ENCODE data around the gene NUCB1.

NUCB1 gene

DNA sequence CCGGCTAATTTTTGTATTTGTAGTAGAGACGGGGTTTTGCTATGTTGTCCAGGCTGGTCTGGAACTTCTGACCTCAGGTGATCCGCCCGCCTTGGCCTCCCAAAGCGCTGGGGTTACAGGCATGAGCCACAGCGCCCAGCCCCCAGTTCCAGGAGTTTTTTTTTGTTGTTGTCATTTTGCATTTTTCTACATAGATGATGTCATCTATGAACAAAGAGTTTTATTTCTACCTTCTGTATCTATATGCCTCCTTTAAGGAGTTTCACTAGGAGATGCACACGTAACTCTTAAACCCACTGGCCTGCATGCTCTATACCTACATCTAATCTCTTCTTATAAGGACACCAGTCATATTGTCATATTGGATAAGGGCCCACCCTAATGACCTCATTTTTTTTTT is 38.1 kb downstream of the NUCB1 start:
- DNase-seq, result no peak

DNA sequence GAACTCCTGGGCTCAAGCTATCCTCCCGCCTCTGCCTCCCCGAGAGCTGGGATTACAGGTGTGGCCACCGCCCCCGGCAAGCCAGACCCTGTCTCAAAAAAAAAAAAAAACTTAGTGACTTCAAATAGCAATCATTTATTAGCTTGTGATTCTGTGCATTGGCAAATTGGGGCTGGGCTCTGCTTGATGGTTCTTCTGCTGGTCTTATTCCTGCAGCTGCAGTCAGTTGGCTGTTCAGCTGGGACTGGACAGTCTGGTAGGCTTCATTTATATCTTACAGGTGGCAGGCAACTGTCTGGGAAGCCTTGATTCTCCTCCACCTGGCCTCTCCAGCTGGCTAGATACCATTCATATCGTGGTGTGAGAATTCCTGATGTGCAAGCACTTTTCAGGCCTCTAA is 40.8 kb downstream of the NUCB1 start:
- DNase-seq, result no peak

DNA sequence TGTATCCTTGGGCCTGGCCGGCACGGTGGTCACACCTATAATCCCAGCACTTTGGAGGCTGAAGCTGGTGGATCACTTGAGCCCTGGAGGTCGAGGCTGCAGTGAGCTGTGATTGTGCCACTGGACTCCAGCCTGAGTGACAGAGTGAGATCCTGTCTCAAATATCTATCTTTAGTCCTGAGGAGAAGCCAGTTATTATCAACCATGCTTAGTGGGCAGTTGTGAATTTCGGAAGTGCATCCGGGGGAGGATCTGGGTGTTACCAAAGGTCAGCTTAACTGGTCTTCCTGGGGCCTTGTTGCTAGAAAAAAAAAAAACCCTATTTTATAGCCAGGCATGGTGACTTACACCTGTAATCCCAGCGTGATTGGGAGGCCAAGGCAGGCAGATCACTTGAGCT is 43.0 kb downstream of the NUCB1 start:
- no peak for DNase-seq

DNA sequence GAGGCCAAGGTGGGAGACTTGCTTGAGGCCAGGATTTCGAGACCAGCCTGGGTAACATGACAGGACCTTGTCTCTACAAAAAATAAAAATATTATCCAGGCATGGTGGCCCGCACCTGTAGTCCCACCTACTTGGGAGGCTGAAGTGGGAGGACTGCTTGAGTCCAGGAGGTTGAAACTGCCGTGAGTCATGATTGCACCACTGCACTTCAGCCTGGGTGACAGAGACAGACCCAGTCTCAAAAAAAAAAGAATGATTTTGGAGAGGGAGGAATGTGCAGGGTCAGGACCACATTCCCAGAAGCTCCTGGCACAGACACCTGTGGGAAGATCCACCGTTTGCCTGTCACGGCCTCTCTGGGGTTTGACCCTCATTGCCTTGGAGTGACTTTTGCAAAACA is 45.3 kb downstream of the NUCB1 start:
- DNase-seq, result no peak

DNA sequence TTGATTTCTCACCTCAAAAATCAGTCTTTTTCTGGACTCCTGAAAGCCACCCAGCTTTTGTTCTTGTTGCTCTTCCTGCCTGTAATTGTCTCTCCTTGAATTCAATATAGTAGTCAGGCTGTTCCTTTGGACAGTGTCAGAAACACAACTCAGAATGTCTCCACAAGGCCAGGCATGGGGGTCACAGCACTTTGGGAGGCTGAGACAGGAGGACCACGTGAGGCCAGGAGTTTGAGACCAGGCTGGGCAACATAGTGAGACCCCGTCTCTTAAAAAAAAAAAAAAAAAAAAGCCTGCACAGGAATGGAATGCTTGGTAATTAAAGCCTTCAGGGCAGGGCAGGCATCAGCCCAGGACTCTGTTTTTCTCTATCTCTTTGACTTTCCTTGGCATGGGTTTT is 45.7 kb downstream of the NUCB1 start:
- no peak for DNase-seq

DNA sequence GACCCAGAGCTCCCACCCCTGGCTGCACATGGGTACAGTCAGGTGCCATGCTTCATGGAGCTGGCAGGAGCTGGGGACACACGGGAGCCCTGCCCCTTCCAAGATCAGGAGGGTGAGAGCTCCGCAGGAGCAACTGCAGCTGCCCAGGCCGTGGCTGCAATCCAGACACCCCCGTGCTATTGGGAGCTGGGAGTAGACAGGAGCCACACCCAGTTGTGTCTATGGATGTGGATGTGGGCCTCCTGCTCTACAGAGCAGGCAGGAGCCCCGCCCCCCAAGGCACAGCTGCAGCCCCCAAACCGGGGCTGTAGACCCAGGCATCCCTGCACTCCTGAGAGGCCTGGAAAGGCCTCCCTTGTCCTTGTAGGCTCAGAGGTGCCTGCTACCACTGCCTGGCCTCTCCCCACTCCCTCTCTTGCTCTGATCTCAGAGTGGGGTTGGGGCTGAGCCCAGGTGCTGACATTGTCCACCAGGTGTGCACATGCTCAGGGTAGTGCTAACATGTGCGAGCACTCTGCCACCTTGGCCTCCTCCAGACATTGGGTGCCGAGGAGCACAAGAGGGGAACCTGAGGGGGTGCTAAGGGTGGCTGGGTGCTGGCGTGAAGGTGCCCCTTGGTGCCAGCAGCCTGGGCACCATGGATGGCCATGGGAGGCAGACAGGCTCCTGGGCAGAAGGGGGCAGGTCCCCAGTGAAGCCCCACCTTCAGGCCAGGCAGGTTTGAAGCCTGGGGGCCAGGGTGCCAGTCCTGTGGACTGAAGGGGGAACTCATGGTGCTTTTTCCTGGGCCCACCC is 46.5 kb downstream of the NUCB1 start:
- no peak for DNase-seq

DNA sequence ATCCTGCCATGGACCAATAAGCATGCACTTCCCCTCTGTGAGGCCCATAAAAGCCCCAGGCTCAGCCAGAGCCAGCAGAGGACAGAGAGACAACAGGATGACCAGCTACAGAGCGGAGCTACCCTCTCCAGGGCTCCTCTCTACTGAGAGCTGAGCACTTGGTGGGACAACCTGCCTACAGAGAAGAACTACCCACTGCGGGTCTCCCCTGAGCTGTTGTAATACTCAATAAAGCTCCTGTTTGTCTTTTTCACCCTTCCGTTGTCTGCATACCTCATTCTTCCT is 47.1 kb downstream of the NUCB1 start:
- no peak for DNase-seq

DNA sequence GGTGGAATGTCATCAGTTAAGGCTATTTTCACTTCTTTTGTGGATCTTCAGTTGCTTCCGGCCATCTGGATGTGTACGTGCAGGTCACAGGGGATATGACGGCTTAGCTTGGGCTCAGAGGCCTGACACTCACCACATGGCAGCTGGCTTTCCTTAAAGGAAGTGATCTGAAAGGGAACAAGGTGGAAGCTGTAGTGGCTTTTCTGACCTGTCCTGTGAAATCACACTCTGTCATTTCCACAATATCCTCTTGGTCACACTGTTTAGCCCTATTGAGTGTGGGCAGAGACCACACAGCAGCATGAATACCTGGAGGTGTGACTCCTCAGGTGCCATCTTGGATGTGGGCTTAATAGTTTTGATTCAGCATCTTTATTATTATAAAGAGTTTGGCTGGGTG is 50.0 kb downstream of the NUCB1 start:
- no peak for DNase-seq

DNA sequence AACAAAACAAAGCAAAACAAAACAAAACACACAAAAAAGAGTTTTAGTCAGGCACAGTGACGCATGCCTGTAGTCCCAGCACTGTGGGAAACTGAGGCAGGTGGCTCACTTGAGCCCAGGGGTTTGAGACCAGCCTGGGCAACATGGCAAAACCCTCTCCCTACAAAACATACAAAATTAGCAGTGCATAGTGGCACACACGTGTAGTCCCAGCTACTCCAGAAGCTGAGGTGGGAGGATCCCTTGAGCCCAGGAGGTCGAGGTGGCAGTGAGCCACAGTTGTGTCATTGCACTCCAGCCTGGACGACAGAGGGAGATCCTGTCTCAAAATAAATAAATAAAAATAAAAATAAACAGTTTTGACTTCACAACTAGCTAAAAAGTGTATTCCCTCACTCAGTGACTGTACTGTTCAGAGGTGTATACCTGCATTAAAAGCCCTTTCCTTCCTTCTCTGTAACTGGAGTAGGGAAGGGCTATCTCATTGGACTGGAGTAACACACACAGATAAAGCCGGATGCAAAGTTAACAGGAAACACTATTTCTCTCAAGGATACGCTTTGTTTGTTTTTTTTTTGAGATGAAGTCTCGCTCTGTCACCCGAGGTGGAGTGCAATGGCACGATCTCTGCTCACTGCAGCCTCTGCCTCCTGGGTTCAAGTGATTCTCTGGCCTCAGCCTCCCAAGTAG is 50.9 kb downstream of the NUCB1 start:
- no peak for DNase-seq

DNA sequence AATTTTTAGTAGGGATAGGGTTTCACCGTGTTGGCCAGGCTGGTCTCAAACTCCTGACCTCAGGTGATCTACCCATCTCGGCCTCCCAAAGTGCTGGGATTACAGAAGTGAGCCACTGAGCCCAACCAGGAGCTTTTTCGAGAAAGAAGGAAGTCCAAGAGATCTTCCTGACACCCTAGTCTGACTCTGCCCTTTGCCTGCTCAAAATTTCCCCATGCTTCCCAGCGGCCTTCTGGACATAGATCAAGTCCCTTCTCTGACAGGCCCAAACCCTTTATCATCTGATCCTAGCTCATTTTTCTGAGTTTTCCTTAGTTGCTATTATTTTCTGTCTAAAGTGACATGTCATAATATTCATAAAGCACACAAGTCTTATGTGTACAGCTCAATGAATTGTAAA is 53.0 kb downstream of the NUCB1 start:
- DNase-seq, result no peak

DNA sequence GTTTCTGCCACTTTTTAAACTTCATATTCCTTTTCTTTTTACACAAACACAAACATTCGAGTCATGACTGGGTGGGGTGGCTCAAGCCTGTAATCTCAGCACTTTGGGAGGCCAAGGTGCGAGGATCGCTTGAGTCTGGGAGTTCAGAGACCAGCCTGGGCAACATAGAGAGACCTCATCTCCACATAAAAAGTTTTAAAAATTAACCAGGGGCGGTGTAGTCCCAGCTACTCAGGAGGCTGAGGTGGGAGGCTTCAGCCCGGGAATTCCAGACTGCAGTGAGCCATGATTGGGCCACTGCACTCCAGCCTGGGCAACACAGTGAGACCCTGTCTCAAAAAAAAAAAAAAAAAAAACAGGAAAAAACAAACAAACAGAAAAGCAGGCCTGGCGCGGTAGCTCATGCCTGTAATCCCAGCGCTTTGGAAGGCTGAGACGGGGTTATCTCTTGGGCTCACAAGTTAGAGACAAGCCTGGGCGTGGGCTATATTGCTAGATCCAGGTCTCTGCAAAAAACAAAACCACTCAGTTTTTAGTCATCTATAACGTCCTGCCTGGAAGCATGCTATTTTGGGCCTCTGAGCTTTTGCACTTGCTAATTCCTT is 54.0 kb downstream of the NUCB1 start:
- no peak for DNase-seq

DNA sequence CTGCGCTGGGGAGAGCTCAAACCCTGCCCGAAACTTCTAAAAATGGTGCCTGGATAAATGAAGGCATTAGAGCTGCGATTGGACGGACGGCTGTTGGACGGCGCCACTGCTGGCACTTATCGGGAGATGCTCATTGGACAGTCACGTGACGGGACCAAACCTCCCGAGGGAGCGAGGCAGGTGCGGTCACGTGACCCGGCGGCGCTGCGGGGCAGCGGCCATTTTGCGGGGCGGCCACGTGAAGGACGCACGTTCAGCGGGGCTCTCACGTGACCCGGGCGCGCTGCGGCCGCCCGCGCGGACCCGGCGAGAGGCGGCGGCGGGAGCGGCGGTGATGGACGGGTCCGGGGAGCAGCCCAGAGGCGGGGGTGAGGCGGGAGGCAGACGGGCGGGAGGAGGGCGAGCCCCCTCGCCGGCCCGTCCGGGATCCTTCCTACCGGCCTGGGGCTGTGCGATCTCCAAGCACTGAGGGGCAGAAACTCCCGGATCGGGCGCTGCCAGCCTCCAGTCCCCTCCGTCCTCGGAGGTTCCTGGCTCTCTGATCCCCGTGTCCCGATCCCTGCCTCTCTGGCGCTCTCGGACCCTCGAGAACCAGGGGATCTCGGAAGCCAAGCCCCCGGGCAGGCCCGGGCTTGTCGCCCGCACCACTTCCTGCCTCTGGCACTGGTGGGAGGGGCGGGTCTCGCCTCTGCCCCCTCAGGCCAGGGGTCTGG is 54.6 kb downstream of the NUCB1 start, which contains the start of gene BAX:
Gene BAX, plus strand, starts transcription at position 281 of the 713 bp plus-strand sequence. Its CDS starts 54 bp downstream, at position 335.
- DNase-seq, result peak; percentile 92

DNA sequence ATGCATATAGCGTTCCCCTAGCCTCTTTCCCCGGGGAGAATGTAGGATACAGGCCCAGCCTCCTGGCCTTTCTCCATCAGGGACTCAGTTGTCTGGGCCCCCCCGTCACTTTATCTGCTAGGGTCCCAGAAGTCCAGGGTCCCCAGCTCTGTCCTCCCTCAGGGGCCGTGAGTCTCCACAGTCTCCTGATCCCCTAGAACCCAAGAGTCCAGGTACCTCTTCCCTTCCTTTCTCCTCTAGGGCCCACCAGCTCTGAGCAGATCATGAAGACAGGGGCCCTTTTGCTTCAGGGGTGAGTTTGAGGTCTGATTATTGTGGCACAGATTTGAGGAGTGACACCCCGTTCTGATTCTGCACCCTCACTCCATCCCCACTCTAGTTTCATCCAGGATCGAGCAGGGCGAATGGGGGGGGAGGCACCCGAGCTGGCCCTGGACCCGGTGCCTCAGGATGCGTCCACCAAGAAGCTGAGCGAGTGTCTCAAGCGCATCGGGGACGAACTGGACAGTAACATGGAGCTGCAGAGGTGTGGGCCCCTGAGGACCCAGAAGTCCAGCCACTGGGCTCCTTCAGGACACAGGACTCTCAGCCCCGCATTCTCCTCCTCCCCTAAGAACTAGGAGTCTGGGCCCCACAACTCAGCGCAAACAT is 55.3 kb downstream of the NUCB1 start:
- DNase-seq, result no peak

DNA sequence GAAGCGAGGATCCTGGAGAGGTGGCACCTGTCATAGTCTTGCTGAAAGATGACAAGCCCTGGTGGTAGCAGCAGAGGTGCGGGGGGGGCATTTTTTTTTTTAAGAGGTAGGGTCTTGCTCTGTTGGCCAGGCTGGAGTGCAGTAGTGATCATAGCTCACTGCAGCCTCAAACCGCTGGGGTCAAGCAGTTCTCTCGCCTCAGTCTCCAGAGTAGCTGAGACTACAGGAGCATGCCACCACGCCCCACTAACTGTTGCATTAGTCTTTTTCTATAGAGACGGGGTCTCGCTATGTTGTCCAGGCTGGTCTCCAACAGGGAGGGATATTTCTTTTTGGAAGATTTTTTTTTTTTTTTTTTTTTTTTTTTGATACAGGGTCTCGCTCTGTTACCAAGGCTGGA is 57.9 kb downstream of the NUCB1 start:
- no peak for DNase-seq

DNA sequence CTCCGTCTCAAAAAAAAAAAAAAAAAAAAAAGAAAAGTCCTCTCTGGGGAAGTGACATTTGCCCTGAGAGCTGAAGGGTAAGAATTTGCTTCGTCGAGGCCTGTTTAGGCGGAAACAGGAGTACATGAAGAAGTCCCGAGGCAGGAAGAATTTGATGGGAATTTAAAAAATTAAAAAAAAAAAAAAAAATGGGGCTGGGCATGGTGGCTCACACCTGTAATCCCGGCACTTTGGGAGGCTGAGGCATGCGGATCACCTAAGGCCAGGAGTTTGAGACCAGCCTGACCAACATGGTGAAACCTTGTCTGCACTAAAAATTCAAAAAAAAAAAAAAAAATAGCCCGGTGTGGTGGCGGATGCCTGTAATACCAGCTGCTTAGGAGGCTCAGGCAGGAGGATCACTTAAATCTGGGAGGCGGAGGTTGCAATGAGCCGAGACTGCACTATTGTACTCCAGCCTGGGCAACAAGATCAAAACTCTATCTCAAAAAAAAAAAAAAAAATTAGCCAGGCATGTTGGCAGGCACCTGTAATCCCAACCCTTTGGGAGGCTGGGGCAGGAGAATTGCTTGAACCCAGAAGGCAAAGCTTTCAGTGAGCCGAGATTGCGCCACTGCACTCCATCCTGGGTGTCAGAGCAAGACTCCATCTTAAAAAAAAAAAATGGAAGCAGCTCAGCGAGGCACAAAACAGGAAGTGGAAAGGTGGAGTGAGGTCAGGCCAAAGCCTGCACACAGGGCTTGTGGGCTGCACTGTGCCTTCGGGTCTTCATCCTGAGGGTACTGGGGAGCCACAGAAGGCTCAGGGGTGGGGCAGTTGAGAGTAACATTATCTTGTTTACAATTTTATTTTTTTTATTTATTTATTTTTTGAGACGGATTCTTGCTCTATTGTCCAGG is 59.5 kb downstream of the NUCB1 start:
- no peak for DNase-seq

DNA sequence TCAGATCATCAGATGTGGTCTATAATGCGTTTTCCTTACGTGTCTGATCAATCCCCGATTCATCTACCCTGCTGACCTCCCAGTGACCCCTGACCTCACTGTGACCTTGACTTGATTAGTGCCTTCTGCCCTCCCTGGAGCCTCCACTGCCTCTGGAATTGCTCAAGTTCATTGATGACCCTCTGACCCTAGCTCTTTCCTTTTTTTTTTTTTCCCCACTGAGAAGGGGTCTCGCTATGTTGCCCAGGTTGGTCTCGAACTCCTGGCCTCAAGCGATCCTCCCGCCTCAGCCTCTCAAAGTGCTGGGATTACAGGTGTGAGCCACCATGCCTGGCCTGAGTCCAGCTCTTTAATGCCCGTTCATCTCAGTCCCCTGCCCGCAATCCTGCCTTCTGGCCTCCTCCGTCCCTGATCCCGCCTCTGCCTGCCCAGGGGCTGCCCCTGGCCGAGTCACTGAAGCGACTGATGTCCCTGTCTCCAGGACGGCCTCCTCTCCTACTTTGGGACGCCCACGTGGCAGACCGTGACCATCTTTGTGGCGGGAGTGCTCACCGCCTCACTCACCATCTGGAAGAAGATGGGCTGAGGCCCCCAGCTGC is 61.0 kb downstream of the NUCB1 start:
- DNase-seq, result no peak

DNA sequence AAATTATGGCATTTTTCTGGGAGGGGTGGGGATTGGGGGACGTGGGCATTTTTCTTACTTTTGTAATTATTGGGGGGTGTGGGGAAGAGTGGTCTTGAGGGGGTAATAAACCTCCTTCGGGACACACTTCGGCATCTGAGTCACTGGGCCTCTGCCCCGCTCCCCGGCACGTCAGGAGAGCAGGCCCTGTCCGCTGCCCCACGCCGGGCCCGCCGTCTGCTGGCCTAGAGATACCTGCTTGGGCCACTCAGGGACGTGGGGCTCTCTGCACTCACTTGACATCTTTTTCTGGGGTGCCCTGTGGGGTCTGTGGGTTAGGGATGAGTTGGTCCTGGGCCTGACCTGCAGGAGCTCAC is 61.5 kb downstream of the NUCB1 start:
- no peak for DNase-seq

DNA sequence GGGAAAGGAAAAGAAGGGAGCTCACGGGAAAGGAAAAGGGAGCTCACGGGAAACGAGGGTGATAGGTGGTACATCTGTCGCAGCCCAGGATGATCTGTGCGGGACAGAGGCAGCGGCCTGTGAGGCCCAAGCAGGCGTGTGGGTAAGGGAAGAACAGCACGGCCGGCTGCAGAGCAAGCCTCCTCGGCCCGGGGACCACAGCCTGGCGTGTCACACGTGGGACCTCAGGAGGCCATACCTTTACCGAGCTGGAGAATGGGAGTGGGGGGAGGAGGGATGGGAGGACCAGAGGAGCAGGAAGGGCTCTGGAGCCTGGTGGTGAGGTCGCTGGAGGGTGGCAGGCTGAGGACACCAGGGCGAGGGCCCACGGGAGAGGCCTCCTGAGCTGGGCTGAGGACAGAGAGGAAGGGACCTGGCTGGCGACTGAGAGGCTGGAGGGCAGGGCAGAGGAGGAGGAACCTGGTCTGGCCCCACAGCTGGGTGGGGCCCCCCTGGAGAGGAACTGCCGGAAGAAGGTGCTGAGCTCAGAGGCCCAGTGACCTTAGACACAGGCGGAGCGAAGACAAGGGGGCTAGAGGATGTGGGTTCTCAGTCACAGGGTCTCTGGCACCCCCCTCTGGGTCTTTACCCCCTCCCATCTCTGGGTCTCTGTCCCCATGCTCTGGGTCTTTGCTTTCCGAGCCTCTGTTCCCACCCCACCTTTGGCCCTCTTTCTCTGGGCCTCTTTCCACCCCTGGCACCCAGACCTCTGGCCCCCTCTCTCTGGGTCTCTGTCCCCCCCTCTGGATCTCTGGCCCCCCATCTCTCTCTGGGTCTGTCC is 62.1 kb downstream of the NUCB1 start:
- no peak for DNase-seq

DNA sequence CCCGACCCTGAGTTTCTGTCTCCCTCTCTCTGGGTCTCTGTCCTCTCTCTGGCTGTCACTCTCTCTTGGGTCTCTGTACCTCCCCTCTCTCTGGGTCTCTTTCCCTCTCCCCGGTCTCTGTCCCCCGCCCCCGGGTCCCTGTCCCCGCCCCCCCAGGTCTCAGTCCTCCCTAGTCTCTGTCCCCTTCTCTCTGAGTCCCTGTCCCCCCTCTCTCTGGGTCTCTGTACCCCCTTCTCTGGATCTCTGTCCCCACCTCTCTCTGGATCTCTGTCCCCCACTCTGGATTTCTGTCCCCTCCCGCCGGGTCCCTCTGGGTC is 62.7 kb downstream of the NUCB1 start:
- no peak for DNase-seq

DNA sequence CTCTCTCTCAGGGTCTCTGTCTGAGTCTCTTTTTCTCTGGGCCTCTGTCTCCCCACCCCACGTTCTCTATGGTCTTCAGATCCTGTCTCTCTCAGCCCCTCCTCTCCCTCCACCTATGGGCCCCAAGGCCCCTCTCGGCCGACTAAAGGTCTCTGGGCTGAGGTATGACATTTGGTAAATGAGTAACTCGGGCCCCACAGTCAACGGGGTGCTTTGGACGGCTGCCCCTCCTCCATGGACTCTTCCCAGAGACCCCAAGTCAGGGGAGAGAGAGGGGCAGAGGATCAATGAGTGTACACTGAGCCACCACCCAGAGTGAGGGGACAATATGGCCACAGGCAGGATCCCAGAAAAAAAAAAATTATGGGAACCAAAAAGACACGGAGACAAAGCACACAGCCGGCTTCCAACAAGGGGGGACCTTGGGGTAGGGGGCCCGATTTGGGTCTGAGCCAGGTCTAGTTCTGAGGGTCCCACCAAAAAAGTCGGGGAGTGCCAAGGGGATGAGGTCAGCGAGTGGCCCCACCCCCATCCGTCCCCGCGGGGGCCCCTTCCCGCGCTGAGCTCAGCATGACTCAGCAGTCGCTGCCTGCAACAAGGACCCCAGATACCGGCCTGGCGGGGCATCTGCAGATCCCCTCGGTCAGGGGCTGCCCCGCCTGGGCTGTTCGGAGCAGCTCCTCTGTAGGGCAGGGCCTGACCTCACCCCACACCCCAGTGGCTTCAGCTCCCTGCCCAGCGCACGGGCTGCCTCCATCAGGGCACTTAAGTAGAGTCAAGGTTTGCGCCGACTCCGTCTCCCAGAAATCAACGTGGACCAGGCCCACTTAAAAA is 63.5 kb downstream of the NUCB1 start:
- no peak for DNase-seq
